GM12875 (cell line): ENCODE results near the gene SLC6A20.

ENCODE experiments used
- H3K4me3 ChIP-seq: one replicate; pipeline ENCODE4 v1.5.1; 2011; ENCODE audit warnings: low read depth, low read length, control low read depth
- TF ChIP-seq, protein P1 (sequence below): IDR thresholded peaks from 2 replicates; pipeline ENCODE4 v1.5.1; 2011; ENCODE audit warnings: low read depth, mild to moderate bottlenecking, control low read depth, inconsistent platforms, low read length, moderate library complexity, borderline replicate concordance; ENCODE audit not compliant: insufficient read depth

The SLC6A20 gene

DNA sequence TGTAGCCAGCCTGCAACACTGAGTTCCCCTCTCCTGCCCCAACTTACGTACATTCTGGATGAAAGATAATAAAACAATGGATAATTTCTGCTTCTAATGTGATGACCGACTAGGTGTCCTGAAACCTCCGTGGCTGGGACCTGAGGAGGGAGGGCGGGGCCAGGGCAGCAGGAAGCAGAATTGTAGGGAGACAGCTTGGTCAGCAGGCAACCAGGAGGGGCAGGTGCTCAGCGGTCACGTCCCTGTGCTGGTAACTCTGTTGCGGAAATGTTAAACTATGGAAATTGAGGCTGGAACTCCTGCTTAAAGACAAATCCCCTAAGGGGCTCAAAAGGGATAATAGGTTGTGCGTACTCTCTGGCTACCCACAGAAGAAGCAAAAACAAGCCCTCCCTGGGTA lies 30.4 kb downstream of the SLC6A20 start:
- no peak overlapping the region for H3K4me3 ChIP-seq
- TF ChIP-seq, protein P1, sequence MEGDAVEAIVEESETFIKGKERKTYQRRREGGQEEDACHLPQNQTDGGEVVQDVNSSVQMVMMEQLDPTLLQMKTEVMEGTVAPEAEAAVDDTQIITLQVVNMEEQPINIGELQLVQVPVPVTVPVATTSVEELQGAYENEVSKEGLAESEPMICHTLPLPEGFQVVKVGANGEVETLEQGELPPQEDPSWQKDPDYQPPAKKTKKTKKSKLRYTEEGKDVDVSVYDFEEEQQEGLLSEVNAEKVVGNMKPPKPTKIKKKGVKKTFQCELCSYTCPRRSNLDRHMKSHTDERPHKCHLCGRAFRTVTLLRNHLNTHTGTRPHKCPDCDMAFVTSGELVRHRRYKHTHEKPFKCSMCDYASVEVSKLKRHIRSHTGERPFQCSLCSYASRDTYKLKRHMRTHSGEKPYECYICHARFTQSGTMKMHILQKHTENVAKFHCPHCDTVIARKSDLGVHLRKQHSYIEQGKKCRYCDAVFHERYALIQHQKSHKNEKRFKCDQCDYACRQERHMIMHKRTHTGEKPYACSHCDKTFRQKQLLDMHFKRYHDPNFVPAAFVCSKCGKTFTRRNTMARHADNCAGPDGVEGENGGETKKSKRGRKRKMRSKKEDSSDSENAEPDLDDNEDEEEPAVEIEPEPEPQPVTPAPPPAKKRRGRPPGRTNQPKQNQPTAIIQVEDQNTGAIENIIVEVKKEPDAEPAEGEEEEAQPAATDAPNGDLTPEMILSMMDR = no peak

DNA sequence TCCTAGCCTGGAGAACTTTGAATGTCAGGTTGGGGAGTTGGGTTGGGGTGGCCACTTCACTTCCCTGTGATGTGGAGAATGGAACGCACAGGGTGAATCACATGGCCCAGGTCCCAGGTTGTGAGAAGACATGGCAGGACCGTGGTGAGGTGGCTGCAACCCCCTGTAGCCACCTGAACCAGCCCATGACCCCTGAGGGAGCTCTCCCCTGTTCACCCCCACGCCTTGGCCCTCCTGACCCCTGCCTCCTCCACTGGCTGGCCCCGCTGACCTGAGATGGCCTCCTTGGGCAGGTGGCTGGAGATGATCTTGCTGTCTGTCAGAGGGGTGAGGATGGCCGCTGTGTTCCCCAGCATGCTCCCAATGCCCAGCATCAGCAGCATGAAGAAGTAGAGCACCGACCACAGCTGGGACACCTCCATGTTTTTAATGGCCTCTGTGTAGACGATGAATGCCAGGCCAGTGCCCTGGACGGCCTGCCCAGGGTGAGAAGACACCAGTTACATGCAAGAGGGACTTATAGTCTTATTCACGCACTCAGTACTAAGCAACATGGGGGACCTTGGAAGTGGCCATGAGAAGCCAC lies 31.0 kb downstream of the SLC6A20 start:
- no peak overlapping the region for H3K4me3 ChIP-seq
- TF ChIP-seq, protein P1 = no peak

DNA sequence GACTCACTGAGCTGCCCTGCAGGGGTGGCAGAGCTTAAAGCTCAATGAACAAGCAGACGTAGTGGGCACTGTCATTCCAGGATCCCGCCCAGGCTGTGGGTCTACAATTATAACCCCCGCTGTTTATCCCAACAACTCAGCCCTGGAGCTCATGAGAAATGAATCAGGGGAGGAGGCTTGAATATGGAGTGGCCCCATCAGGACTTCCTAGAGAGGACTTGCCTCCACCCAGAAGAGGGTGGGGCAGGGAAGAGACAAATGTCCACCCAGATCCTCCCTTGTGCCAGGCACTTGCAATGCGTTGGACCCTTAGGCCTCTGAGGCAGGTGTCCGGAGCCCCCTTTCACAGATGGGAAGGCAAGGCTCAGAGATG lies 33.0 kb downstream of the SLC6A20 start:
- TF ChIP-seq, protein P1 = no peak
- no peak overlapping the region for H3K4me3 ChIP-seq

DNA sequence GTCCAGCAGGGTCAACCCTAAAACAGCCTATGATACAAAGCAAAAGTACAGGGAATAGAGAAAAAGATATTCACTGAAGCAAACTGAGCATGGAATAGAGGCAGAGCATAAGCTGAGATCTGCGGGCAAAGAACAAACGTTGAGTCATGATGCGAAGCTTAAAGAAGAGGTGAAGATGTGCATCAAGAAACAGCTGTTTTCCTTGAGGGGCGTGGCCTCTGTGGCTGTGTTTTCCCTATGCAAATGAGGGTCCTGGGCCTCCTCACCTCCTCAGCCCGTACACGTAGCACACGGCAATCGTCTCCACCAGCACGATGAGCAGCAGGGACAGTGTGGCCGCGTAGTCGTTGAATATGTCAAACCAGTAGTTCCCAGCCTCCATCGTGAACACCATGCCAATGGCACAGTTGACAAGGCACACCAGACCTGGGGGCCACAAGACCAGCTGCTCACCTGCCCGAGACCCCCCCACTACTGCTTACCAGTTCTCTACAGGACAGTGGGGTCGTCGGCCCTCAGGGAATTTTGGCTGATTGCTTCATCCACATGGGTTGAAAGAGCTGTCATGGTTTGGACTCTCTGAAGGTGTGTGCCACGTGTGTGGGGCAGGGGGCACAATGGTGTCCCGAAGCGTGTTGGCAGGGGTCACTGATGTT lies 33.6 kb downstream of the SLC6A20 start:
- H3K4me3 ChIP-seq = no peak overlapping the region
- TF ChIP-seq, protein P1 = no peak

DNA sequence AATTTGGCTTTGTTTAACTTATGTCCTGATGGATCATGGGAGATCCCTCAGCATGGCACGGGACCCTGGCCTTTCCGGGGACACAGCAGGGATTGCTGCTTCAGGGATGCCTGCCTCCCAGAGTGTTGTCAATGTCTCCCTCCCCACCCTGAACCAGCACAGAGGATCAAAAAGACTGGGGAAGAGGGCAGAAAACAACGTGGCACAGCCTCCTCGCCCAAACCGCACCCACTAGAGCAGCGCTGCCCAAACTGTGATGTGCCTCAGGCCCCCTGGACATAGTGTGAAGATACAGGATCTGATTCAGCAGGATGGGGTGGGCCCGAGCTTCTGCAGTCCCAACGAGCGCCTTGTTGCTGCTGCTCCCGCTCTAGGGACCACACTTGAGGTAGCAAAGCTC lies 34.5 kb downstream of the SLC6A20 start:
- no peak overlapping the region for H3K4me3 ChIP-seq

DNA sequence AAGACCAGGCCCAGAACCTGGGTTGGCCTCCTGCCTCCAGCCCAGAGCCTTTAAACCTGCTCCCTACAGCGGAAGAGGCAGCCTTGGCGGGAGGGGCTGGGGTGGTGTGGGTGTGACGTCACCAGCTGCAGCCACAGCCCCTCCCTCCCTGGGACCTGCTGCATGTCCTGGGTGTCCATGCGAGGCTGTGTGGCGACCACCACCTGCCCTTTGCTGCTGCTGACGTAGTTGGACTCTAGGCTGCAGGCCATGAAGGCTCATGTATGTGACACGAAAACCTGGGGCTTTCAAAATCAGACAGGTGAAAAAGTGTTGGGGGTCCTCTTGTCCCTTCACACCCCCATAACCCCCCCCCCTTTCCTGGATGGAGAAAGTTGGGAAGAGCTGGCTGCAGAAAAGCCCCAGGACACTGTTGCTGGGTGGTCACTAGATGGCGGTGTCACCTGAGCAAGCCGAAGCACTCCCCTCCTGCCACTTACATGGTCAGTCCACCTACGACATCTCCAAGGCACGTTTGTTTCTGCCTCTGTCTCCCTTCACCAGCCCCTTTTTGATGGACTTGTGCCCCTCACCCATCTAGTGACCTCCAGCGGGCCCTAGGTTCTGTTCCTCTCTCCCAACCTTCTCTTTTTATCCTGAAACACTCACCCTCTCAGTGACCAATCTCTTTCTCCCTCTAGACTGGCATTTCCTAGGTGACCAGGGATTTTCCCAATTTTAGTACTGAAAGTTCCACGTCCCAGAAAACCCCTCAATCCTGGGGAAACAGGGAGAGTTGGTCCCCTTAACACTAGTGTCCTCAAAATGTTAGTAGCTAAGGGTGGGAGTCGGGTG lies 35.2 kb downstream of the SLC6A20 start:
- H3K4me3 ChIP-seq = no peak overlapping the region
- TF ChIP-seq, protein P1 = peak; percentile 88

More for the DNA sequence above, 34.5 kb downstream of the SLC6A20 start:
- TF ChIP-seq, protein P1 = no peak
